SKM-1 (cell line): ENCODE data around the gene HNRNPA3.
"Not testable (repeated sequence)": the region's sequence is repeated elsewhere in the genome, so short reads cannot be mapped to it uniquely, and the experiment has no call there.

Source experiments
- DNase-seq: peaks from one replicate; lab custom pipeline; 2025; ENCODE audit not compliant: unreplicated experiment; lab: John Stamatoyannopoulos, UW

Gene HNRNPA3

DNA sequence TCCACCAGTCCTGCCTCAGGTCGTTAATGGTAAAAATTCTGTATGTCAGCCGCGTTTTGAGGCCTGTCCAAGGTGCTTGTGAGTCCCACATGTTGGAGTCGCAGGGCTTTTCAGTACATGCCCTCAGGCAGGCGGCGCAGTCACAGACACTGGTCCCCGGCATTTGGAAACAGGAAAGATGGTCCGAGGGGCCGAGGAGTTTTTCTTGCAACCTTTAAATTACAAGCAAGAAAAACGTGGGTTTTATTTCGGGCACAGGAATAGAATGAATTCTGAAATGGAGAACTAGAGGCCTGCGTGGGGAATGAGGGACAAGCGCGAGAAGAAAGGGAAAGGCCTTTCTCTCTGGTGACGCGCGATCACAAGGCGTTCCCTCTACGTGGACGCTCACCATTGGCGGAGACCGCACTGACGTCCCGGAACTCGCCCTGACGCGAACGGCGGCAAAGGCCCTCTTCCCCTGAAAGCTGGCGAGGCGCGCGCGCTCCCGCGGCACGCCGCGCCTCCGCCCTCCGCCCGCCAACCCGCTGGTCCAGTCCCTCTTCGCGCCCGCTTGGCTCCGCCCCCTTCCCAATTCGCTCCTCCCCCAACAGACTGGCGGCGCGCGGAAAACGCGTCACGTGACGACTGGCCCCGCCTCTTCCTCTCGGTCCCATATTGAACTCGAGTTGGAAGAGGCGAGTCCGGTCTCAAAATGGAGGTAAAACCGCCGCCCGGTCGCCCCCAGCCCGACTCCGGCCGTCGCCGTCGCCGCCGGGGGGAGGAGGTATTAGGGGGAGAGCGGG, at the start of gene HNRNPA3:
Gene HNRNPA3 (plus strand): TSS at position 689 of the 785 bp plus-strand sequence. CDS start 6 bp downstream, at position 695.
- DNase-seq = peak; percentile 94

DNA sequence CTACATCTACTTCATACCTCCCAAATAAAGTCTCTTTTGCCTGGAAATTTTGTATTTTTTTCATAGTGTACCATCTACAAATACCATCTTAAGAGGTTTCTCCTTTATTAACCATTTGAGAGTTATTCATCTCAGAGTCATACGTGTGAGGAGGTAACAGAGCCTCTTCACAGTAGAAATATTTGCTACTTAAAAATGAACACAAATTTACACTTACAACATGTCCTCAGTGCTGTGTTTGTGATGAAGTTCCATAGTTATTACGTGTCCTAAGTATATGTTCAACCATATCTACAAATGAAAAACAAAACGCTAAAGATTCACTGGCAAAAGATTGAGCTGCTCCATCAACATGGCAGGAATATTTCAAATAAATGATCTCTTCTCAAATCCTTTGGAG, 48.5 kb upstream of the HNRNPA3 start:
- DNase-seq = no peak

DNA sequence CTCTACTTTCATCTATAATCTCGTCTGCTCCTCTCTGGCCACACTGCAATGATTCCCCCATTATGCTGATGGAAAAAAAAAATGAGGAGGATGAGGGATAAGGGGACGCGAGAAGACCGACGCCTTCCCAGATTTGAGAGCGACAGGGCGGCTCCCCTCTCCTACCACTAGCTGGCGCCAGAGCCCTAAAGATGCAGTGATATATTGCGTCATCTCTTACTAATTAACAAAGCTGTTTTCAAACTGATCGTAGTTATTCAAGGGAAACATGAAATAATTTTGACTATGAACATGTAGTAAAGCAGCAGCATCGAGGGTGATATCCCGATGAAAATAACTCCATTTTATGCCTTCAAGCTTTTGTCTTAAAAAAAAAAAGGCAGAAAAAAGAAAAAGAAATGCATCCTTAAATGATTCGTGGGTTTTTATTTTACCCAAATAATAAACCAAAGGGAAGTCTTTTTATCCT, 48.0 kb upstream of the HNRNPA3 start:
- DNase-seq = peak; percentile 80

DNA sequence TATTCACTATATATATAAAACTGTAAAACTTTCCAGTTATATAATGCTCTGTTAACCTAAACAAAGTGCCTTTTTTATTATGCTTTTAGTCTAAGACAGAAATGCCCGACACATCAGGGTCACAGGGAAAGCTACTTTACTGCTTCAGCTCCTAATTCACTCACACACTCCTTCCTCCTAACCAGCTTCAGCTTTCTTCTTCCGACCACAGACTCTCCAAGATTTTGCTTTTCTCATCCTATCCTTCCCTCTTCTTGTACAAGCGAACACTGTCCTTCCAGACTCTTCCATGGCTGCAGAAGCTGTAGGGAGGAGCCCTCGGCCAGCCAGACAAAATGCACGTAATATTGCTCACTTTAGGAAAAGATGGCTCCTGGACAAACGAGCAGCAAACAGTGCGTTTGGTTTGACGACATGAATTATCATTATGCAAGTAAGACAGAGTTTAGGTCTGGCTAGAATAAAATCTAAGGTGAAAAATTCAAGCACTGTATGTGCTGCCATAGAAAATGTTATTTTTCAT, 47.5 kb upstream of the HNRNPA3 start:
- DNase-seq = no peak

DNA sequence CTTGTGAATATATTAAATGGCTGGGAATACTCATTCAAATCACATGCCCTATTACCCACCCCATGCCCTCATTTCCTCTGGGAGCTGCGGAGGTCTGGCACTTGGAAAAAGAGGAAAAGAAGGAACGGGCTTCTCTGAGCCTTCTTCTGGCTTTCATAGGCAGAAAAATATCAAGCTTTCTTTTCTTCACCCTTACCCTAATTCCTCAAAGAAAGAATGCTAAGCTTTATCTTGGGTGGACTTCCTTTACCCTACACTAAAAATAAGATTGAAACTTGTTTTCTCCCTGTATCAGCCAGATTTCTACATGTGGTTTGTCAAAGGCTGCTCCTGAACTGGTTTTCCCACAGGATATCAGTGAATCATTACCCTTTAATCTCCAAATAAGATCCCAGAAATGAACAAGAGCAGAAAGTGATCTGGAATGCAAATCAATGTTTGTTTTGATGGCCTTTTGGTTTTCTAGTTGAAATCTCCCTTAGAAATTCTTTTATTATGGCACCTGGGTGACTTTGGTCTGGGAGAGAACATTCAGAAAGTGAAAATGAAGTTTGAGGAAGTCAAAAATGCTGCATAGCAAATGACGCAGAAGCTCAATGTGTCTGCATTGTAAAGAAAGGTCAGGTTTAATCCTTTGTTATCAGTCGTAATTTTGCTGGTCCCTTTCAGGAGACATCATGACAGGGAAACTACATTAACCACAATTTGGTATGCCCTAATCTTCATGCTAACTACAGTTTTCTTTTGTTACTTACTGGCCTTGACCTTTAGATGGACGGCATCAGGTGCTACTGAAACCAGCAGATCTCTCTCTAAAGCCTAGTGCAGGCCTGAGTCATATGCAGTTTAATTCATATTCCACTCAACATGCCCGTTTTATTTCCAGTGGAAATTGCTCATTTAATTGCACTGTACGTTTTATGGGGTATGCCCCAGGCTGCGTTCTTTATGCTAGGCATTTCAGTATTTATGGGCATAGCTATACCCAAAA, 46.6 kb upstream of the HNRNPA3 start:
- no peak for DNase-seq

DNA sequence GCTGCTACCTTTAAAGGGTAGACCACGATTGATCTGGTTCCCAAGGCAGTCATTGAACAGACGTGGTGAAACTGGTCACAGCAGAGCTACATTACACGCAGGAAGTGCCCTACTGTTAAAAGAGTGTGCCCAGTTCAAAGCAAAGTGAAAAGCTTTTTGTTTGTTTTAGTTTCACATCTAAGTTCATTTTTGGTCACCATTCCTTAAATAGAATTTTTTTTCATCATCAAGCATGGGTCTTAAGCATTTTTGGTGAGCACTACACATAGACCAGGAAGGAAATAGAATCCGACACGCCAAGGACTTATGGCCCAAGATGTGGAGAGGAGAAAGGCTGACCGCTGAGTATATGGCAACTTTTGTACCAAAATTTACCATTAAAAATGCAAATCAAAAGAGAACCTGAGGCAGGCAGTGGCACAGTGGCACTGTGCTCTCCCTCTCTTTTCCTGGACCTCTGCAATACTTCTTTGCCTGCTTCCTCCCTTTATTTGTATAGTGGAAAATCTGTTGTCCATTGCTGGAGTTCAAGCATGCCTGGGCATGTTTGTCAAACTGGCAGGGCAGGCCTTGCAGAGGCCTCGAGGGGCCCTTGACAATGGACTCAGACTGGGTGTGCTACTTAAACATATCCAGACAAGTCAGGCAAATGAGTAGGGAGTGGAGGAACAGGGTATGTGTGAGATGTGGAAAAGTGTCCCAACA, 42.6 kb upstream of the HNRNPA3 start:
- DNase-seq = no peak

DNA sequence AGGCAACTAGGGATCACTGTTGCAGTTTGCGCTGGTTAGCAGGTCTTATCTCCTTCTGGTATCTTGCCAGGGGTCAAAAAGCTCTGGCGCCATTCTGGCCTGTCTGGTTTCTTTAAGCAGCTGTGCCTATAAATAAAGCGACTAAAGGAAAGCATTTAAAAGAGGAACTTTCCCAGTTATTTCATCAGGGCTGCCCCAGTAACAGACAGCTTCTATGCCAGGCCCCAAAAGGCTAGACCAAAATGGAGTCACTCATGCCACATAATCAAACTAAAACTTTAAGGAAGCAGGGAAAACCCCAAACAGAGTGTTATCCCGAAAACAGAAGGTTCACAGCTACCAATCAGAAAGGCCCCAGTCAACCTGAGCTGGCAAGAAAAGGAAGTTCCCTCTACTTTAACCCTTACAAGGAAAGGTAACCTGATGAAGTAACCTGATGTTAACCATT, 41.2 kb upstream of the HNRNPA3 start:
- DNase-seq = peak; percentile 83

DNA sequence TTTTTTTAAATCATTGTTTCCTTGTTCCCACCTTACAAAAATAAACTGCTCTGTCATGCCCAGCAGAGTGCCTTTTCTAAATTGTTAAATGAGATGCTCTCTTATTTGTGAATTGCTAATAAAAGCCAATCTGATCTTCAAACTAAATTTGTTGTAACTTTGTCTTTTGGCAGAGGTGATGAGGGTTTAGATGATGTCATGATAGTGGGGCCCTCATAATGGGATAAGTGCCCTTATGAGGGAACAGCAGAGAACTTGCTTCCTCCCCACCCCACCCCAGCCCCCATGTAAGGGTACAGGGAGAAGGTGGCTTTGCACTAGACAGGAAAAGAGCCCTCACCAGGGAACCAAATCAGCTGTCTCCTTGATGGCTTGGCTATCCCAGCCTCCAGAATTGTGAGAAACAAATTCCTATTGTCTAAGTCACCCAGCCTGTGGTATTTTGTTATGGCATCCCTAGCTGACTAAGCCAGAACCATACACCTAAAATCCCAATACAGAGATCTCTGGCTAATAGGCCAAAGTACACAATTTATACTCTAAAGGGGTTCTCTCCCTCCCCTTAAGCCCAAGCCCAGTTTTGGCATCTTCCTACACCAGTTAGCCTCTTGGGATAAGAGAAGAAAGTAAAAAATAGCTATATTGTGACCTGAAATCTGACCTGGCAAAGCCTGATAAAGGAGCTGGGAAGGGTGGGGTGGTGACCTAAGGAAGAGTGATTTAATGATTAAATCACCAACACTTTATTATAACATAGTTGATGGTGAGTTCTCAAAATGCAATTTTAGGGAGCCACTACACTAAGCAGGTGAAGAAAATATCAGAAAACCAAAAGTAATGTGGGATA, 40.3 kb upstream of the HNRNPA3 start:
- DNase-seq = no peak

DNA sequence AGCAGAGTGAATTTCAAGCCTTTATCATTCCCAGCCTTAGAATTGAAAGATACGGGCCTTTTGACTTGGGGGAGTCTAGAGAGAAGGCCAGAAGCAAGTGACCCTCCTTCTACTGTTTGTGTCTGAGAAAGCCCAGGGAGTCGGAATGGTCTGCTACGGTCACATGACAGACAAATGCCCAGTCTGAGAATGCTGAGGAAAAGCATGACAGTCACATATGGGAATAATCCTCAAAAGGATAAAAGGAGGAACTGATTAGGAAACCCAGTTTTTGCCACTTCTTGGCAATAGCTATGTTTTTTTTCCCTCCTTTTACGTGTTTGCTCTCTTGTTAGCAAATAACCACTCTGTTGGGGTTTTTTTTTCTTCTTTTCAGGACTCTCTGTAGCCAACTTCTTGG, 38.1 kb upstream of the HNRNPA3 start:
- DNase-seq = no peak

DNA sequence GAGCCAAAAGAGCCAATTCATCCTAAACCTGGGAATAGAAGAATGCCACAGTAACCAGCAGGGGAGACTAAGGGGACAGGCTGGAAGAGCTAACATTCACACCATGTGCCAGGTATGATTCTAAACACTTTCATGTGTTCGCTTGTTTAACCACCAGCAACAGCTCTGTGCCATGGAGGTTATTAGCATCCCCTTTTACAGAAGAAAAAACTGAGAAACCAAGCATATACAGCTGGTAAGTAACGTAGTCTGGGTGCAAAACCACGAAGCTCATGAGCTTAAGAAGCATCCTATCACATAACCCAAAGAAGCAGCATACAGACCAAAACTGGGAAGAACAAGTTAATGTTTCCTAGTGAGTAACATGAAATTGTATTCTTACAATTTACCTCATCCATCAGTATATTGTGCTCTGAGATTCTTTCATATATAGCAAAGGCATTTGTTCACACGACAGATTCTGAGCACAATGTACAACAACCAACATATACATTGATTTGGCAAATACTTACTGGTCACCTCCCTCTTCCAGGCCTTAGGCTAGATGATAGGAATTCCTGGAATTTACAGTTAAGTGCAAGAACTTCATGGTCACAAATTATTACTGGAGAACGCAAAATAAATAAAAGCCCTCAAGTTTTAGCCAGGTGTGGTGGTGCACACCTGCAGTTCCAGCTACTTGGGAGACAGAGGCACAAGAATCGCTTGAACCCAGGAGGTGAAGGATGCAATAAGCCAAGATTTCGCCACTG, 36.5 kb upstream of the HNRNPA3 start:
- no peak for DNase-seq

DNA sequence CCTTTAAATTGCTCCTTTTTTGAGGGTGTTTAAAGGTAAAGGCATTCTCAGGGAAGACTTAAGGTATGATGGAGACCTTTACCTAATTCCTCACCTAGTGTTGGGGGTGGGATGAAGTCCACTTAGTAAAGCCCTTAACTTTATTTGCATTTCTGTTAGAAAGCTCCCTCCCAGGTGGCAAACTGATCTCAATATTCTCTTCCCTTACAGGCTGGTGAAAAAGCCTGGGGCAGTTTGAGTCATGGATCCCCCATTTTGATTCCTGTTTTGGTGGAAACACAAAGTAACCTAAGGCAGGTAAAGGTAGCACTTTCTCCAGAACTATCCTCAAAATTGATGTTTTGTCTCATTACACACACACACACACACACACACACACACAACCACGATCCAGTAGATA, 33.8 kb upstream of the HNRNPA3 start:
- no peak for DNase-seq

DNA sequence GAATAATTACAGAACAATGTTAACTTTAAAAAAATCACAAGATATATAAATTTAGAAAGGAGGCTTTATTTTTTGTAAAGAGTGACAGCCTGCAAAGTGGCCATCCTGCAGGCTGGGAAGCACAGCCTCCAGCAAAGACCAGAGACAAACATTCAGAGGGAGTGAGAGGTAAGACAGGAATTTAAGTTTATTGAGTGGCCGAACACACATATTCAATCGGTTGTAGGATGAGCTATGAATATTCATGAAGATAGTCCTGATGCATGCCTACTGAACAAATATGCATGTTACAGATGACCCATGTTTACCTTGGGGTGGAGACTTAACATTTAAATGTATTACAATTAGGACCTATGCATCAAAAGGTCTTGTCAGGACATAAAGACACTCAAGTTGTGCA, 33.4 kb upstream of the HNRNPA3 start:
- no peak for DNase-seq

DNA sequence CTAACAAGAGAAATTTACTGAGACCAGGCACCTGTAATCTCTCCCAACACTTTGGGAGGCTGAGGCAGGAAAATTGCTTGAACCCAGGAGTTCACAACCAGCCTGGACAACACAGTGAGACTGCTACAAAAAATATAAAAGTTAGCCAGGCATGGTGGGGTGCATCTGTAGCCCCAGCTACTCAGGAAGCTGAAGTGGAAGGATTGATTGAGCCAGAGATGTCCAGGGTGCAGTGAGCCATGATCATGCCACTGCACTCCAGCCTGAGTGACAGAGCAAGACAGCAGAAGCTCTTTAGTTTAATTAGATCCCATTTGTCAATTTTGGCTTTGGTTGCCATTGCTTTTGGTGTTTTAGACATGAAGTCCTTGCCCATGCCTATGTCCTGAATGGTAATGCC, 32.9 kb upstream of the HNRNPA3 start:
- not testable (repeated sequence) for DNase-seq

DNA sequence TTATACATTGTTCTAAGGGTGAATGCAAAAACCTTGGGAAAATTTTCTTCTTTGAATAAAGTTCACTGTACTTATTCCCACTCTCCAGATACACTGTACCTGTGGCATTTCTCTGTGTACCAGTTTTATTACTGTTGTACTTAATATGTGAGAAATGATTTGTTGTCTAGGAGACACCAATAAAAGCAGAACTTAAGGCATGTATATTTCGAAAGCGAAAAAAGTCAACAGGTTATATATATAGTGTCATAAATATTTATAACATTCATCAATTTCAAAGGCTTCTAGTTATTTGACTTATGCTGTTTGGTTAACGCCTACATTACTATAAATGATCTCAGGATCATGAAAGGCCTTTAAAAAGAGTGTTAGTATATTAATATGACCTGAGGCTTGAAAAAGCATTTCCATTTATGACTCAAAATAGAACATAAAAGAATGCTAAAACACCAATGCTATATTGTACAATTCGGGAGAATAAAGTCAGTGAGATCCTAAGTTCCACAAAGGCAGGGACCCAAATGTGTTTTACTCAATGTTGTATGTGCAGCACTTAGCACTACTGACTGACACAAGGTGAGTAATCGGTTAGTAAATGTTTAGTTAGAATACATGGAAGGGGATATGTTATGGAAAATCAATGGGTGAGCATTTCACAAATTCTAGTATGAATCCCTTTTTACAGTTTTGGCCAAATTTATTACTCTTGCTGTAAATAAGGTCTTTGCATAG, 32.2 kb upstream of the HNRNPA3 start:
- DNase-seq = no peak

DNA sequence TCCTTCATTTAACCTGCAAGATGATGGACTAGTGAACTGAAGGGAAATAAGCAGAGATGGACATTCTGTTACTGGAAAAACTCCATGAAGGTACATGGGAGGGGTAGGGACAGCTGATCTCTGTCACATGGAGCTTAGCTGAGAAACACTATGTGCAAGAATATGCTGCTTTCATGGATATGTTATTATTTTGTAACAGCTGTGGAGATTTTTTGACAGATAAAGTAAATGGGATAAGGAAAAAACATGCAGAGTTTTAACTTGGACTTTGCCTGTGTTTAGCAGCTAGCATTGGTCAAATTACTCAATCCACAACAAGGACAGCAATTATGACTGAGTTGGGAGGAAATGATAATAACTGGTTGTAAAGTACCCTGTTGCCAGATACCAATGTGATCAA, 28.7 kb upstream of the HNRNPA3 start:
- no peak for DNase-seq

DNA sequence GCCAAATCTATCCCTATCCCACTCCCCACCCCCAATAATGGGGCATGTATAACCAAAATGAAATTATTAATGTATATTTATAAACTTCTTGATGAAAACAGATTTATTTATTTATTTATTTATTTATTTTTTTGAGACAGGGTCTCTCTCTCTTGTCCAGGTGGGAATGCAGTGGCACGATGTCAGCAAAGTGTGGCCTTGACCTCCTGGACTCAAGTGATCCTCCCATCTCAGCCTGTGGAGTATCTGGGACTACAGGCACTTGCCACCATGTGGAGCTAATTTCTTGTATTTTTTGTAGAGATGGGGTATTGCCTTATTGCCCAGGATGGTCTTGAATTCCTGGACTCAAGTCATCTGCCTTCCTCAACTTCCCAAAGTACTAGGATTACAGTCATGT, 28.0 kb upstream of the HNRNPA3 start:
- no peak for DNase-seq

DNA sequence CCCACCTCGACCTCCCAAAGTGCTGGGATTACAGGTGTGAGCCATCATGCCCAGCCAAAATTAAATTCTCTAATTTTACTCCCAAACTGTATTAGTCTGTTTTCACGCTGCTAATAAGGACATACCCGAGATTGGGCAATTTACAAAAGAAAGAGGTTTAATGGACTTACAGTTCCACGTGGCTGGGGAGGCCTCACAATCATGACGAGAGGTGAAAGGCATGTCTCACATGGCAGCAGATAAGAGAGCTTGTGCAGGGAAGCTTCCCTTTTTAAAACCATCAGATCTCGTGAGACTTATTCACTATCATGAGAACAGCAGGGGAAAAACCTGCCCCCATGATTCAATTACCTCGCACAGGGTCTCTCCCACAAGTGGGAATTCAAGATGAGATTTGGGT, 26.6 kb upstream of the HNRNPA3 start:
- not testable (repeated sequence) for DNase-seq

DNA sequence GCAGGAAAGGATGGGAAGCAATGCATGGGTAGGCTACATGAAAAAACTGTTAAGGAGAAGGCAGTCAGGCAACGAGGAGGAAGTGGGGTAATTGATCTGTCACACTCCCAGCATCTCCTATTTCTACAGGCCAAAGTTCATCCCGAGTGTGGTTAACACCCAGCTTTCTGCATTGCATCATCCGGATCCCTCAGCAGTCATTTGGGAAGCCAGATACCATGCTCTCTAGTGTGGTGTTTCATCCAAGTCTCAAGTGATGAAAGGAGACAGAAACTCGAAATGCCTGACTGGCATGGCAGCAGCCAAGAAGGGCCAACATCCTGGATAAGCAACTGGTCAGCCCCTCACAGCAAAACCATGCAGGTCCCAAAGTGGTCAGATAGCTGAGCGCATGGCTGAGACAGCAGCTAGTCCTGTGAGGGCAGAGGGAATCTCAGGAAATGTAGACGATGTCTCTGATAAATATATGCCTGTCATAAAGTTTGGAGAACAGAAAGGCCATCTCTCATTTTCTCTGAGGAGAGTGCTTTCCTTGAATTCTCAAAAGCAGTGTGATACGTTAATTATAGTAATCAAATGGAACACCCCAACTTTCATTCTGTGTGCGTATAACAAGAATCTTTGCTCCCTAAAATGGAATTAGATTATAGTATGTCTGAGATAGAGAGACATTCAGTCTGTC, 24.8 kb upstream of the HNRNPA3 start:
- DNase-seq = peak; percentile 53
